GM23338 (cell line): Measurements from ENCODE around the gene RALBP1. TPM values are rescaled to one million over a fixed set of nuclear protein-coding genes. Genes with fewer than 3 reads are reported as not detected.

ENCODE experiments used
- ATAC-seq: fragments of 200-7000 bp; cut with Tn5 transposase; 3 replicates; pipeline ENCODE4 v1.9.1; 2020
- DNase-seq: peaks from one replicate; pipeline ENCODE4 v3.0.0-alpha.2; 2015; ENCODE audit warnings: low spot score
- H2AFZ ChIP-seq: fragments of 200-600 bp; sonication (generic); 2 replicates; pipeline ENCODE4 v1.8.0; 2016; ENCODE audit warnings: antibody characterized with exemption, mild to moderate bottlenecking, moderate library complexity
- H3F3A ChIP-seq: fragments of 200-600 bp; sonication (generic); replicated peaks from 2 replicates; pipeline ENCODE4 v1.8.0; 2017; ENCODE audit warnings: antibody characterized with exemption, mixed run types, low read depth
- H3K27ac ChIP-seq: fragments of 200-600 bp; sonication (generic); 2 replicates; pipeline ENCODE4 v1.6.1; 2016; ENCODE audit warnings: low read depth
- H3K27me3 ChIP-seq: fragments of 200-600 bp; sonication (generic); 2 replicates; pipeline ENCODE4 v1.8.0; 2016; ENCODE audit warnings: mild to moderate bottlenecking, mixed run types, moderate library complexity; ENCODE audit not compliant: insufficient read depth
- H3K36me3 ChIP-seq: fragments of 200-600 bp; sonication (generic); 2 replicates; pipeline ENCODE4 v1.8.0; 2016; ENCODE audit warnings: mild to moderate bottlenecking; ENCODE audit not compliant: insufficient read depth
- H3K4me1 ChIP-seq: fragments of 200-600 bp; sonication (generic); 2 replicates; pipeline ENCODE4 v1.8.0; 2016; ENCODE audit warnings: mild to moderate bottlenecking, moderate library complexity; ENCODE audit not compliant: insufficient read depth
- H3K4me2 ChIP-seq: fragments of 200-600 bp; sonication (generic); 2 replicates; pipeline ENCODE4 v1.7.1; 2017; ENCODE audit warnings: mixed run types
- H3K4me3 ChIP-seq: fragments of 200-600 bp; sonication (generic); 2 replicates; pipeline ENCODE4 v1.6.1; 2016; ENCODE audit warnings: mixed run types
- H3K79me2 ChIP-seq: fragments of 200-600 bp; sonication (generic); replicated peaks from 2 replicates; pipeline ENCODE4 v1.8.0; 2017; ENCODE audit warnings: mild to moderate bottlenecking; ENCODE audit not compliant: insufficient read depth
- H3K9me2 ChIP-seq: fragments of 200-600 bp; sonication (generic); 2 replicates; pipeline ENCODE4 v1.8.0; 2017; ENCODE audit not compliant: insufficient read depth
- H4K20me1 ChIP-seq: fragments of 200-600 bp; sonication (generic); replicated peaks from 2 replicates; pipeline ENCODE4 v1.8.0; 2017; ENCODE audit warnings: mild to moderate bottlenecking; ENCODE audit not compliant: insufficient read depth
- H3K27ac Mint-ChIP-seq: 2 replicates; pipeline ENCODE4 v1.8.0; 2020; ENCODE audit warnings: inconsistent platforms, mild to moderate bottlenecking, moderate library complexity, mixed read lengths
- H3K27me3 Mint-ChIP-seq: 3 replicates; pipeline ENCODE4 v1.8.0; 2022; ENCODE audit warnings: low read depth, mild to moderate bottlenecking, moderate library complexity, mixed read lengths, inconsistent platforms; ENCODE audit not compliant: insufficient read depth, poor library complexity
- H3K36me3 Mint-ChIP-seq: 3 replicates; pipeline ENCODE4 v1.8.0; 2021; ENCODE audit warnings: low read depth, mild to moderate bottlenecking, inconsistent platforms, moderate library complexity, mixed read lengths
- H3K4me1 Mint-ChIP-seq: 3 replicates; pipeline ENCODE4 v1.8.0; 2020; ENCODE audit warnings: mild to moderate bottlenecking, inconsistent platforms, mixed read lengths
- H3K4me3 Mint-ChIP-seq: 3 replicates; pipeline ENCODE4 v1.8.0; 2021; ENCODE audit warnings: moderate library complexity, mild to moderate bottlenecking, inconsistent platforms, mixed read lengths
- H3K9me3 Mint-ChIP-seq: 3 replicates; pipeline ENCODE4 v1.8.0; 2020; ENCODE audit warnings: moderate library complexity, mild to moderate bottlenecking, inconsistent platforms, mixed read lengths
- ETS1 ChIP-seq: IDR thresholded peaks from 2 replicates; pipeline ENCODE4 v1.6.1; 2016; ENCODE audit warnings: antibody characterized with exemption
- polyA plus RNA-seq: library from polyadenylated mRNA; unstranded; fragments of >200 nt; fragmentation: Nextera tagmentation; extraction: Ambion mirVana; gene quantifications from 2 replicates; pipeline ENCODE4 v1.2.1, GENCODE V29; 2016
- small RNA-seq: library from RNA; depleted of rRNA; stranded (forward); fragments of <200 nt; gene quantifications from one replicate; pipeline ENCODE3, GENCODE V24; 2014; ENCODE audit warnings: low replicate concordance
- total RNA-seq: library from RNA; depleted of rRNA; stranded (reverse); fragments of >200 nt; shearing (Covaris generic); gene quantifications from 2 replicates; pipeline ENCODE4 v1.2.3, GENCODE V29; 2014; rRNA removed

The RALBP1 gene
- total and polyA plus RNA-seq, 2 experiments from 2014 or later, result 80.9 to 103 TPM

GRCh38 chr18:9586814-9587213 lies 111.5 kb downstream of the RALBP1 start:
- Mint-ChIP-seq H3K4me3 (no peak overlapping the region), H3K27me3 (no peaks in the 10 kb centered on the region), H3K4me1 (no peaks in the 10 kb centered on the region), H3K9me3 (no peaks in the 10 kb centered on the region), H3K27ac (no peak overlapping the region), H3K36me3 (peaks cover 48% of the 10 kb centered on the region)
- no peaks in the 10 kb centered on the region; the same call in 1 of the 2 replicates for H4K20me1 ChIP-seq
- no peaks in the 10 kb centered on the region for H3K79me2 ChIP-seq
- no peaks in the 10 kb centered on the region for H3K27me3 ChIP-seq
- no peak for ATAC-seq
- H3K27ac ChIP-seq, result no peak overlapping the region
- H3K4me1 ChIP-seq, result no peaks in the 10 kb centered on the region
- no peak for TF ChIP-seq ETS1
- H3K36me3 ChIP-seq, result peaks cover 12% of the 10 kb centered on the region; the same call in 1 of the 2 replicates
- no peak for DNase-seq
- no peak overlapping the region for H3K4me3 ChIP-seq
- H3K9me2 ChIP-seq, result no peaks in the 10 kb centered on the region
- H3F3A ChIP-seq, result no peaks in the 10 kb centered on the region
- no peak overlapping the region for H3K4me2 ChIP-seq
- H2AFZ ChIP-seq, result no peak overlapping the region

Small RNAs within 50 kb of the gene (small RNA-seq; reads per million reads assigned to genes)
- gene RNU2-27P, result 0.15 reads per million

Other genes starting within 250 kb of the RALBP1 start
- gene TWSG1, start 140.7 kb upstream of the RALBP1 start, total RNA-seq, result 29.0 and 29.1 TPM in 2 replicates
- gene TWSG1, start 140.7 kb upstream of the RALBP1 start, polyA plus RNA-seq, result 10.2 and 11.5 TPM in 2 replicates
- 79.4 and 91.9 TPM in 2 replicates for gene PPP4R1, start 139.0 kb downstream of the RALBP1 start, total RNA-seq
- 18.1 and 18.7 TPM in 2 replicates for gene PPP4R1, start 139.0 kb downstream of the RALBP1 start, polyA plus RNA-seq
- gene RAB31, start 232.8 kb downstream of the RALBP1 start, total RNA-seq, result 18.8 and 33.8 TPM in 2 replicates
- 34.0 and 46.1 TPM in 2 replicates for gene RAB31, start 232.8 kb downstream of the RALBP1 start, polyA plus RNA-seq